ENCODE results near the gene GFOD2.

The GFOD2 gene

GRCh38 chr16:67731071-67731752 lies 12.1 kb upstream of the GFOD2 start:
- no peak for DNase-seq

GRCh38 chr16:67730326-67730725 lies 11.2 kb upstream of the GFOD2 start:
- no peak for DNase-seq

GRCh38 chr16:67729636-67730248 lies 10.6 kb upstream of the GFOD2 start:
- no peak for DNase-seq

GRCh38 chr16:67727521-67728485 lies 8.7 kb upstream of the GFOD2 start:
- no peak for DNase-seq

GRCh38 chr16:67726106-67727034 lies 7.3 kb upstream of the GFOD2 start:
- DNase-seq: no peak

- DNase-seq: no peak
Observed at GRCh38 chr16:67723911-67724305, 4.8 kb upstream of the GFOD2 start.

- no peak for DNase-seq
Observed at GRCh38 chr16:67723151-67723910, 4.2 kb upstream of the GFOD2 start.

GRCh38 chr16:67720236-67720635 lies 1.1 kb upstream of the GFOD2 start:
- DNase-seq: no peak

GRCh38 chr16:67719778-67720144 lies 645 bp upstream of the GFOD2 start:
- DNase-seq: peak; percentile 36

- DNase-seq: no peak
Observed at GRCh38 chr16:67718668-67719047, 458 bp downstream of the GFOD2 start.

- DNase-seq: no peak
Observed at GRCh38 chr16:67716097-67716496, 3.0 kb downstream of the GFOD2 start.

- DNase-seq: peak; percentile 22
Observed at GRCh38 chr16:67714522-67714921, 4.6 kb downstream of the GFOD2 start.

- peak; percentile 95 for DNase-seq
Observed at GRCh38 chr16:67713647-67714273, 5.4 kb downstream of the GFOD2 start.

GRCh38 chr16:67710607-67711006 lies 8.5 kb downstream of the GFOD2 start:
- DNase-seq: no peak

- DNase-seq: no peak
Observed at GRCh38 chr16:67709050-67709449, 10.1 kb downstream of the GFOD2 start.

GRCh38 chr16:67708368-67708771 lies 10.7 kb downstream of the GFOD2 start:
- DNase-seq: no peak

GRCh38 chr16:67707790-67708189 lies 11.3 kb downstream of the GFOD2 start:
- no peak for DNase-seq

- DNase-seq: no peak
Observed at GRCh38 chr16:67707210-67707609, 11.9 kb downstream of the GFOD2 start.

GRCh38 chr16:67704110-67704509 lies 15.0 kb downstream of the GFOD2 start:
- no peak for DNase-seq

- DNase-seq: no peak
Observed at GRCh38 chr16:67703626-67704025, 15.5 kb downstream of the GFOD2 start.

GRCh38 chr16:67702130-67702529 lies 17.0 kb downstream of the GFOD2 start:
- no peak for DNase-seq

All from MV-4-11 (cell line).